Glutamatergic neuron (in vitro differentiated cells): Measurements from ENCODE around the gene ATP8B4. TPM values are rescaled to one million over a fixed set of nuclear protein-coding genes. Genes with fewer than 3 reads are reported as not detected.
"Not testable (repeated sequence)": the region's sequence is repeated elsewhere in the genome, so short reads cannot be mapped to it uniquely, and the experiment has no call there.

Experiments used
- DNase-seq: peaks from one replicate; pipeline ENCODE4 v3.0.0; 2022
- H3K27ac Mint-ChIP-seq: one replicate; pipeline ENCODE4 v1.8.0; 2020; ENCODE audit warnings: mild to moderate bottlenecking, mixed read lengths, inconsistent platforms; ENCODE audit not compliant: unreplicated experiment
- H3K27me3 Mint-ChIP-seq: one replicate; pipeline ENCODE4 v1.8.0; 2020; ENCODE audit warnings: mild to moderate bottlenecking, moderate library complexity, mixed read lengths, inconsistent platforms; ENCODE audit not compliant: unreplicated experiment
- H3K36me3 Mint-ChIP-seq: one replicate; pipeline ENCODE4 v1.8.0; 2020; ENCODE audit warnings: mild to moderate bottlenecking, mixed read lengths, inconsistent platforms; ENCODE audit not compliant: unreplicated experiment
- H3K4me1 Mint-ChIP-seq: one replicate; pipeline ENCODE4 v1.8.0; 2020; ENCODE audit warnings: mild to moderate bottlenecking, low read depth, mixed read lengths, inconsistent platforms; ENCODE audit not compliant: unreplicated experiment
- H3K4me3 Mint-ChIP-seq: one replicate; pipeline ENCODE4 v1.8.0; 2020; ENCODE audit warnings: mild to moderate bottlenecking, mixed read lengths, inconsistent platforms; ENCODE audit not compliant: unreplicated experiment
- H3K9me3 Mint-ChIP-seq: one replicate; pipeline ENCODE4 v1.8.0; 2020; ENCODE audit warnings: mild to moderate bottlenecking, moderate library complexity, mixed read lengths, inconsistent platforms; ENCODE audit not compliant: unreplicated experiment
- total RNA-seq: library from RNA; stranded (reverse); fragmentation: NEBNext Ultra II Directional; extraction: Animal tissue kit (Norgen Biotek cat#: 25700); gene quantifications from one replicate; pipeline ENCODE4 v1.2.1, GENCODE V29; 2021; ENCODE audit not compliant: unreplicated experiment
- TF ChIP-seq, protein P1 (sequence below): fragments of 200-600 bp; sonication (generic); IDR thresholded peaks from one replicate; pipeline ENCODE4 v1.5.0; 2021; ENCODE audit not compliant: partially characterized antibody, unreplicated experiment

ATP8B4 gene
- total RNA-seq, 1 donor from 2014 or later: not detected

DNA sequence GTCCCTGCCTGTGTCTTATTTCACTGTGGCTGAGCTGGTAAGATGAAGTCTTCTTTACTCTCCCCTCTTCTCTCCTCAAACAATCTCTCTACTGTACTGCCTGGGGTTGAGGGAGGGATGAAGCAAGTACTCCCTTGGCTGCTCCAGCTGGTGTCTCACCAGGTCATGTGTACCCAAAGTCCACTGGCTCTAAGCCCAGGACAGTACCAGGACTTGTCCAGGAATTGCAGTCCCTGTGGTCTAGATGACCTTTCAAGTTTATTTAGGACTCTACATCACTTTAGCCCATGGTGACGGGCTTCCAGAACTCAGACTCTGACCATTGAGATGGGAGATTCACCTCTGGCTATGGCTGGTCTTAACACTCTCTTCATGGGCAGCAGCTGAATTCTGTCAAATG, 45.4 kb upstream of the ATP8B4 start:
- no peak for DNase-seq
- peaks cover 5% of the 10 kb centered on the region for H3K36me3 Mint-ChIP-seq
- H3K4me1 Mint-ChIP-seq: no peaks in the 10 kb centered on the region
- peaks cover 2% of the 10 kb centered on the region for H3K9me3 Mint-ChIP-seq
- TF ChIP-seq, protein P1, sequence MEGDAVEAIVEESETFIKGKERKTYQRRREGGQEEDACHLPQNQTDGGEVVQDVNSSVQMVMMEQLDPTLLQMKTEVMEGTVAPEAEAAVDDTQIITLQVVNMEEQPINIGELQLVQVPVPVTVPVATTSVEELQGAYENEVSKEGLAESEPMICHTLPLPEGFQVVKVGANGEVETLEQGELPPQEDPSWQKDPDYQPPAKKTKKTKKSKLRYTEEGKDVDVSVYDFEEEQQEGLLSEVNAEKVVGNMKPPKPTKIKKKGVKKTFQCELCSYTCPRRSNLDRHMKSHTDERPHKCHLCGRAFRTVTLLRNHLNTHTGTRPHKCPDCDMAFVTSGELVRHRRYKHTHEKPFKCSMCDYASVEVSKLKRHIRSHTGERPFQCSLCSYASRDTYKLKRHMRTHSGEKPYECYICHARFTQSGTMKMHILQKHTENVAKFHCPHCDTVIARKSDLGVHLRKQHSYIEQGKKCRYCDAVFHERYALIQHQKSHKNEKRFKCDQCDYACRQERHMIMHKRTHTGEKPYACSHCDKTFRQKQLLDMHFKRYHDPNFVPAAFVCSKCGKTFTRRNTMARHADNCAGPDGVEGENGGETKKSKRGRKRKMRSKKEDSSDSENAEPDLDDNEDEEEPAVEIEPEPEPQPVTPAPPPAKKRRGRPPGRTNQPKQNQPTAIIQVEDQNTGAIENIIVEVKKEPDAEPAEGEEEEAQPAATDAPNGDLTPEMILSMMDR: no peak
- no peak overlapping the region for H3K4me3 Mint-ChIP-seq
- no peaks in the 10 kb centered on the region for H3K27me3 Mint-ChIP-seq
- no peak overlapping the region for H3K27ac Mint-ChIP-seq

DNA sequence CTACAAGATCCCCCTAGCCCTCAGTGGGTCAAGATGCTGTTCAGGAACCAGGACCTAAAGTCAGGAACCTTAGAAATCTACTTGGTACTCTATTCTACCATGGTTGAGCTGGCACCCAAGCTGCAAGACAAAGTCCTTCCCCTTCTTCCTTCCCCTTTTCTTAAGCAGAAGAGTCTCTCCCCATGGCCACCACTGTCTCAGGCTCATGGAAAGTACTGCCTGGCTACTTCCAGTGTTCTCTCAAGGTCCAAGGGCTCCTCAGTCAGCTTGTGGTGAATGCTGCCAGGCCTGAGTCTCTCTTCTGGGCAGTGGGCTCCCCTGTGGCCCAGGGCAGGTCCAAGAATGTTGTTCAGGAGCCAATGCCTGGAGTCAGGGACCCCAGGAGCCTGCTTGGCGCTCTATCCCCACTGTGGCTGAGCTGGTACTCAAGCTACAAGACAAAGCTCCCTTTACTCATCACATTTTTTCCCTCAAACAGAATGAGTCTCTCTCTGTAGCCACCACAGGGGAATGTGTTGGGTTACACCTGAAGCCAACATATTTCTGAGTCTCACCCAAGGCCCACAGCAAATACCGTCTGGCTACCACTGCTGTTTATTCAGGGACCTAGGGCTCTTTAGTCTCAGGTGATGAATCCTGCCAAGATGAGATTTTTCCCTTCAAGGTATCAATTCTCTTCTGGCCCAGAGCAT, 44.8 kb upstream of the ATP8B4 start:
- Mint-ChIP-seq H3K27ac (no peak overlapping the region), H3K4me1 (no peaks in the 10 kb centered on the region), H3K4me3 (no peak overlapping the region), H3K36me3 (peaks cover 8% of the 10 kb centered on the region), H3K27me3 (peaks cover 2% of the 10 kb centered on the region), H3K9me3 (peaks cover 3% of the 10 kb centered on the region)
- no peak for DNase-seq
- TF ChIP-seq, protein P1: no peak

DNA sequence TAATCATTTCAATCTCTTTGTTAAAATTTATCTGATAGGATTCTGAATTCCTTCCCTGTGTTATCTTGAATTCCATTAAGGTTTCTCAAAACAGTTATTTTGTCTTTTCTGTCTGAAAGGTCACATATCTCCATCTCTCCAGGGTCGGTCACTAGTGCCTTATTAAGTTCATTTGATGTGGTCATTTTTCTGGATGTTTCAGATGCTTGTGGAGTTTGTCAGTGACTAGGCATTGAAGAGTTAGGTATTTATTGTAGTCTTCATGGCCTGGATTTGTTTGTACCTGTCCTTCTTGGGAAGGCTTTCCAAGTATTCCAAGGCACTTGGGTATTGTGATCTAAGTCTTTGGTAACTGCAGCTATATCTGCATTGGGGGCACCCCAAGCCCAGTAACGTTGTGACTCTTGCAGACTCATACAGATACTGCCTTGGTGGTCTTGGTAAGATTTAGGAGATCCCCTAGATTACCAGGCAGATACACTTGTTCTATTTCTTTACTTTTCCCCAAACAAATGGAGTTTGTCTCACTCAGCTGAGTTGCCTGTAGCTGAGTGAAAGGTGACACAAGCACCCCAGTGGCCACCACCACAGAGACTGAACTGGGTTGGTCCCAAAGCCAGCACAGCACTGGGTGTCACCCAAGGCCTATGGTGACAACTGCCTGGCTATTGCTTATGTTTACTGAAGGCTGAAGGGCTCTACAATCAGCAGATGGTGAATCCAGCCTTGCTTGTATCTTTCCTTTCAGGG, 44.1 kb upstream of the ATP8B4 start:
- H3K27me3 Mint-ChIP-seq: peaks cover 2% of the 10 kb centered on the region
- no peak overlapping the region for H3K27ac Mint-ChIP-seq
- TF ChIP-seq, protein P1: no peak
- DNase-seq: no peak
- H3K36me3 Mint-ChIP-seq: peaks cover 10% of the 10 kb centered on the region
- peaks cover 3% of the 10 kb centered on the region for H3K9me3 Mint-ChIP-seq
- H3K4me1 Mint-ChIP-seq: no peaks in the 10 kb centered on the region
- H3K4me3 Mint-ChIP-seq: no peak overlapping the region

DNA sequence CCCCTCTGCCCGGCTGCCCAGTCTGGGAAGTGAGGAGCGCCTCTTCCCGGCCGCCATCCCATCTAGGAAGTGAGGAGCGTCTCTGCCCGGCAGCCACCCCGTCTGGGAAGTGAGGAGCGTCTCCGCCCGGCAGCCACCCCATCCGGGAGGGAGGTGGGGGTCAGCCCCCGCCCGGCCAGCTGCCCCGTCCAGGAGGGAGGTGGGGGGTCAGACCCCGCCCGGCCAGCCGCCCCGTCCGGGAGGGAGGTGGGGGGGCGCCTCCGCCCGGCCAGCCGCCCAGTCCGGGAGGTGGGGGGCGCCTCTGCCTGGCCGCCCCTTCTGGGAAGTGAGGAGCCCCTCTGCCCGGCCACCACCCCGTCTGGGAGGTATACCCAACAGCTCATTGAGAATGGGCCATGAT, 39.2 kb upstream of the ATP8B4 start:
- H3K27ac Mint-ChIP-seq, H3K4me1 Mint-ChIP-seq, DNase-seq, H3K27me3 Mint-ChIP-seq, H3K36me3 Mint-ChIP-seq, H3K9me3 Mint-ChIP-seq, H3K4me3 Mint-ChIP-seq: not testable (repeated sequence)

DNA sequence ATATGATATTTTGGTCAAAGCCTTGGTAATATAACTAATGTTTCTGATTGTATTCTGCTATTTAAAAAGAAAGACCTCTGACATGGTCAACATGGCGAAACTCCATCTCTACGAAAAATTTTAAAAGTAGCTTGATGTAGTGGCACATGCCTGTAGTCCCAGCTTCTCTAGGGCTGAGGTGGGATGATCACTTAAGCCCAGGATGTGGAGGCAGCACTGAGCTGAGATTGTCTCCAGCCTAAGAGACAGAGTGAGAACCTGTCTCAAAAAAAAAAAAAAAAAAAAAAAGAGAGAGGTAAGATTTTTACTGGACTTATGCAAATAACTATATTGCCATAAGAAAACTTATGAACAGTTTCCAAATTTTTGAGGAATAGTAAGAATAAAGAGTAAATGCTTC, 32.4 kb upstream of the ATP8B4 start:
- H3K27ac Mint-ChIP-seq: no peak overlapping the region
- TF ChIP-seq, protein P1: no peak
- H3K27me3 Mint-ChIP-seq: no peaks in the 10 kb centered on the region
- no peaks in the 10 kb centered on the region for H3K9me3 Mint-ChIP-seq
- H3K36me3 Mint-ChIP-seq: no peaks in the 10 kb centered on the region
- no peak for DNase-seq
- no peaks in the 10 kb centered on the region for H3K4me1 Mint-ChIP-seq
- H3K4me3 Mint-ChIP-seq: no peak overlapping the region
